GM12878 (cell line): ENCODE data around the gene FAM47E. TPM values are rescaled to one million over a fixed set of nuclear protein-coding genes. Genes with fewer than 3 reads are reported as not detected.

ENCODE experiments used
- ATAC-seq: fragments of 200-7000 bp; cut with Tn5 transposase; 3 replicates; pipeline ENCODE4 v1.9.1; 2020; ENCODE audit warnings: mild to moderate bottlenecking, moderate library complexity
- BruUV-seq: library from RNA; stranded (reverse); fragments of 400-500 nt; replicated peaks from 2 replicates; lab custom pipeline; 2021; lab: Mats Ljungman, UMichigan
- CTCF ChIA-PET: fragments of 300-600 bp; sonication (Branson Sonifier 250); formaldehyde crosslinking; extraction: SDS; loops from one replicate; lab custom pipeline; 2021; ENCODE audit warnings: inconsistent platforms; lab: Yijun Ruan, JAX
- POLR2A ChIA-PET: fragments of 350-600 bp; formaldehyde crosslinking; extraction: SDS; loops from one replicate; lab custom pipeline; 2021; ENCODE audit warnings: inconsistent platforms; lab: Charles Lee
- RAD21 ChIA-PET: fragments of 300-600 bp; sonication (Branson Sonifier 250); formaldehyde crosslinking; loops from one replicate; lab custom pipeline; 2023; ENCODE audit warnings: antibody characterized with exemption; ENCODE audit not compliant: unreplicated experiment; lab: Charles Lee
- SMC1A ChIA-PET: fragments of 300-600 bp; sonication (Branson Sonifier 250); formaldehyde crosslinking; loops from one replicate; lab custom pipeline; 2023; ENCODE audit not compliant: unreplicated experiment, uncharacterized antibody; lab: Charles Lee
- DNase-seq: peaks from one replicate; pipeline ENCODE4 v3.0.0-alpha.2; 2011; ENCODE audit warnings: low read depth, low spot score
- FAIRE-seq: peaks from 3 replicates; lab custom pipeline; 2011; peaks lifted over from hg19 to GRCh38; lab: Jason Lieb, UNC
- H2AFZ ChIP-seq: 2 replicates; pipeline ENCODE4 v1.6.0; 2011; ENCODE audit warnings: low read depth, low read length, control low read depth; ENCODE audit not compliant: control insufficient read depth
- H3K27ac ChIP-seq: 2 replicates; pipeline ENCODE4 v1.5.1; 2011; ENCODE audit warnings: control low read depth; ENCODE audit not compliant: control insufficient read depth, insufficient read depth
- H3K27me3 ChIP-seq, 2 experiments: replicated peaks in 1 of 2; 2 replicates each; pipeline versions ENCODE4 v1.6.0 to v1.6.1; 2011; ENCODE audit warnings: low read length in 1 of 2; ENCODE audit not compliant: control insufficient read depth in 2 of 2, insufficient read depth in 2 of 2
- H3K36me3 ChIP-seq, 2 experiments: 2 replicates each; pipeline ENCODE4 v1.5.1; 2011; ENCODE audit warnings: low read length in 1 of 2; ENCODE audit not compliant: control insufficient read depth in 2 of 2, insufficient read depth in 2 of 2
- H3K4me1 ChIP-seq: 2 replicates; pipeline ENCODE4 v1.6.1; 2011; ENCODE audit warnings: mild to moderate bottlenecking, low read length, moderate library complexity, mixed read lengths; ENCODE audit not compliant: control insufficient read depth, insufficient read depth
- H3K4me2 ChIP-seq: 2 replicates; pipeline ENCODE4 v1.6.0; 2011; ENCODE audit warnings: control low read depth; ENCODE audit not compliant: control insufficient read depth, insufficient read depth
- H3K4me3 ChIP-seq: fragments of 200-600 bp; sonication (generic); 2 replicates; pipeline ENCODE4 v1.5.1; 2016
- H3K79me2 ChIP-seq: 2 replicates; pipeline ENCODE4 v1.6.0; 2011; ENCODE audit warnings: low read length; ENCODE audit not compliant: control insufficient read depth, insufficient read depth
- H3K9ac ChIP-seq: 2 replicates; pipeline ENCODE4 v1.8.0; 2011; ENCODE audit warnings: low read length, control low read depth, mixed read lengths; ENCODE audit not compliant: control insufficient read depth, insufficient read depth
- H3K9me3 ChIP-seq: replicated peaks from 3 replicates; pipeline ENCODE4 v1.5.1; 2011; ENCODE audit warnings: mild to moderate bottlenecking, low read length; ENCODE audit not compliant: control insufficient read depth, insufficient read depth
- H4K20me1 ChIP-seq: 2 replicates; pipeline ENCODE4 v1.6.0; 2011; ENCODE audit not compliant: control insufficient read depth, insufficient read depth
- ATF7 ChIP-seq: fragments of 450-650 bp; IDR thresholded peaks from 2 replicates; pipeline ENCODE4 v1.6.1; 2016; ENCODE audit warnings: low read depth, mild to moderate bottlenecking
- BMI1 ChIP-seq: fragments of 450-650 bp; IDR thresholded peaks from 2 replicates; pipeline ENCODE4 v1.6.1; 2016; ENCODE audit warnings: mild to moderate bottlenecking, moderate library complexity, borderline replicate concordance
- EGR1 ChIP-seq, 2 experiments: IDR thresholded peaks; 1 replicate in 1 of 2; 2 replicates in 1 of 2; pipeline ENCODE4 v1.6.1; 2011 to 2012; ENCODE audit warnings: low read depth in 2 of 2, low read length in 2 of 2, borderline replicate concordance in 1 of 2, mild to moderate bottlenecking in 1 of 2, moderate library complexity in 1 of 2
- FOS ChIP-seq: IDR thresholded peaks from 3 replicates; pipeline ENCODE4 v1.6.1; 2011; ENCODE audit warnings: borderline replicate concordance; ENCODE audit not compliant: insufficient read length; ENCODE audit errors: extremely low read depth
- FOXM1 ChIP-seq: IDR thresholded peaks from 2 replicates; pipeline ENCODE4 v1.6.1; 2012; ENCODE audit warnings: low read depth, mild to moderate bottlenecking, inconsistent platforms, low read length, moderate library complexity
- HDAC6 ChIP-seq: fragments of 200-600 bp; sonication (generic); IDR thresholded peaks from one replicate; pipeline ENCODE4 v1.8.0; 2017; ENCODE audit warnings: antibody characterized with exemption; ENCODE audit not compliant: unreplicated experiment
- HDGF ChIP-seq: fragments of 450-650 bp; IDR thresholded peaks from 2 replicates; pipeline ENCODE4 v1.6.1; 2016; ENCODE audit warnings: antibody characterized with exemption
- MTA3 ChIP-seq: IDR thresholded peaks from 2 replicates; pipeline ENCODE4 v1.6.1; 2012; ENCODE audit warnings: low read length, inconsistent platforms, borderline replicate concordance
- RFX5 ChIP-seq: IDR thresholded peaks from 2 replicates; pipeline ENCODE4 v1.6.1; 2011; ENCODE audit warnings: low read depth, low read length, improper control_type of control experiment
- SREBF1 ChIP-seq: IDR thresholded peaks from 2 replicates; pipeline ENCODE4 v1.6.1; 2012; ENCODE audit warnings: mild to moderate bottlenecking, low read length
- WGBS: methylation state at CpG from one replicate; pipeline ENCODE4 v1.1.6; 2016; ENCODE audit warnings: low lambda C conversion rate; ENCODE audit not compliant: insufficient replicate concordance, insufficient coverage; ENCODE audit errors: missing lambda C conversion rate; 5-methylcytosine and 5-hydroxymethylcytosine counted together
- in situ Hi-C: fragments of 300-500 bp; cut with MboI; formaldehyde crosslinking; loops from 9 replicates; pipeline ENCODE4 v1.14.3; 2018; ENCODE audit warnings: mixed read lengths
- intact Hi-C: fragments of 100-400 bp; cut with micrococcal nuclease; formaldehyde crosslinking; loops from one replicate; pipeline ENCODE4 v1.14.2; 2022; ENCODE audit not compliant: unreplicated experiment
- polyA plus RNA-seq, 11 experiments: library from polyadenylated mRNA; depleted of rRNA in 4 of 11; unstranded in 6 of 11; stranded (reverse) in 5 of 11; fragments of >200 nt; fragmentation: Nextera tagmentation in 4 of 11; fragmentation: Illumina TruSeq in 1 of 11; extraction: Ambion mirVana in 4 of 11; extraction: Trizol in 1 of 11; gene quantifications; 1 replicate in 1 of 11; 2 replicates in 10 of 11; pipeline versions ENCODE4 v1.2.1 to v1.2.3, GENCODE V29; 2011 to 2016; ENCODE audit warnings: inconsistent platforms in 2 of 11, missing spikeins in 2 of 11, low read depth in 1 of 11
- total RNA-seq, 4 experiments: library from RNA; depleted of rRNA in 3 of 4; stranded (reverse); fragments of >200 nt in 3 of 4; fragmentation: Illumina TruSeq in 1 of 4; extraction: Trizol in 1 of 4; gene quantifications; 2 replicates each; pipeline versions ENCODE4 v1.2.1 to v1.2.3, GENCODE V29; 2013 to 2021
- TF ChIP-seq, protein P1 (sequence below): fragments of 150-350 bp; IDR thresholded peaks from 2 replicates; pipeline ENCODE4 v1.6.1; 2016; ENCODE audit warnings: low read depth, low read length
- TF ChIP-seq, protein P2 (sequence below): IDR thresholded peaks from 2 replicates; pipeline ENCODE4 v1.6.1; 2012; ENCODE audit warnings: low read length, inconsistent platforms
- TF ChIP-seq, protein P3 (sequence below): fragments of 150-350 bp; IDR thresholded peaks from 2 replicates; pipeline ENCODE4 v1.6.1; 2014; ENCODE audit warnings: mild to moderate bottlenecking, low read depth, low read length
- TF ChIP-seq, protein P4 (sequence below): IDR thresholded peaks from 2 replicates; pipeline ENCODE4 v1.6.1; 2012; ENCODE audit warnings: low read depth, low read length, improper control_type of control experiment
- TF ChIP-seq, protein P5 (sequence below): fragments of 450-650 bp; IDR thresholded peaks from 2 replicates; pipeline ENCODE4 v1.6.1; 2017; ENCODE audit warnings: mild to moderate bottlenecking

The FAM47E gene
- total and polyA plus RNA-seq, 10 of the 15 experiments (the other 5 are each of a cell fraction or from before 2014, with no cell fraction given) = 0.03 TPM; not detected in 9

DNA sequence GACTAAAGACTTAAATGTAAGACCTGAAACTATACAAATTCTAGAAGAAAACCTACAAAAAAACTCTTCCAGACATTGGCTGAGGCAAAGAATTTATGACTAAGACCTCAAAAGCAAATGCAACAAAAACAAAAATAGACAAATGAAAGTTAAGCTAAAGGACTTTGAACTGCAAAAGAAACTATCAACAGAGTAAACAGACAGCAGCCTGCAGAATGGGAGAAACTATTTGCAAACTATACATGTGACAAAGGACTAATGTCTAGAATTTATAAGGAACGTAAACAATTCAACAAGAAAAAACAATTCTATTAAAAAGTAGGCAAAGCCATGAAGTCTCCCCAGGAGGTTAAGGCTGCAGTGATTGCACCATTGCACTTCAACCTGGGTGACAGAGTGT is 9.1 kb downstream of the FAM47E start (continued):
- no peak for TF ChIP-seq SREBF1
- TF ChIP-seq, protein P1, sequence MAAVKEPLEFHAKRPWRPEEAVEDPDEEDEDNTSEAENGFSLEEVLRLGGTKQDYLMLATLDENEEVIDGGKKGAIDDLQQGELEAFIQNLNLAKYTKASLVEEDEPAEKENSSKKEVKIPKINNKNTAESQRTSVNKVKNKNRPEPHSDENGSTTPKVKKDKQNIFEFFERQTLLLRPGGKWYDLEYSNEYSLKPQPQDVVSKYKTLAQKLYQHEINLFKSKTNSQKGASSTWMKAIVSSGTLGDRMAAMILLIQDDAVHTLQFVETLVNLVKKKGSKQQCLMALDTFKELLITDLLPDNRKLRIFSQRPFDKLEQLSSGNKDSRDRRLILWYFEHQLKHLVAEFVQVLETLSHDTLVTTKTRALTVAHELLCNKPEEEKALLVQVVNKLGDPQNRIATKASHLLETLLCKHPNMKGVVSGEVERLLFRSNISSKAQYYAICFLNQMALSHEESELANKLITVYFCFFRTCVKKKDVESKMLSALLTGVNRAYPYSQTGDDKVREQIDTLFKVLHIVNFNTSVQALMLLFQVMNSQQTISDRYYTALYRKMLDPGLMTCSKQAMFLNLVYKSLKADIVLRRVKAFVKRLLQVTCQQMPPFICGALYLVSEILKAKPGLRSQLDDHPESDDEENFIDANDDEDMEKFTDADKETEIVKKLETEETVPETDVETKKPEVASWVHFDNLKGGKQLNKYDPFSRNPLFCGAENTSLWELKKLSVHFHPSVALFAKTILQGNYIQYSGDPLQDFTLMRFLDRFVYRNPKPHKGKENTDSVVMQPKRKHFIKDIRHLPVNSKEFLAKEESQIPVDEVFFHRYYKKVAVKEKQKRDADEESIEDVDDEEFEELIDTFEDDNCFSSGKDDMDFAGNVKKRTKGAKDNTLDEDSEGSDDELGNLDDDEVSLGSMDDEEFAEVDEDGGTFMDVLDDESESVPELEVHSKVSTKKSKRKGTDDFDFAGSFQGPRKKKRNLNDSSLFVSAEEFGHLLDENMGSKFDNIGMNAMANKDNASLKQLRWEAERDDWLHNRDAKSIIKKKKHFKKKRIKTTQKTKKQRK = no peak
- no peak for TF ChIP-seq BMI1
- TF ChIP-seq, all 136 proteins: peak for 0

DNA sequence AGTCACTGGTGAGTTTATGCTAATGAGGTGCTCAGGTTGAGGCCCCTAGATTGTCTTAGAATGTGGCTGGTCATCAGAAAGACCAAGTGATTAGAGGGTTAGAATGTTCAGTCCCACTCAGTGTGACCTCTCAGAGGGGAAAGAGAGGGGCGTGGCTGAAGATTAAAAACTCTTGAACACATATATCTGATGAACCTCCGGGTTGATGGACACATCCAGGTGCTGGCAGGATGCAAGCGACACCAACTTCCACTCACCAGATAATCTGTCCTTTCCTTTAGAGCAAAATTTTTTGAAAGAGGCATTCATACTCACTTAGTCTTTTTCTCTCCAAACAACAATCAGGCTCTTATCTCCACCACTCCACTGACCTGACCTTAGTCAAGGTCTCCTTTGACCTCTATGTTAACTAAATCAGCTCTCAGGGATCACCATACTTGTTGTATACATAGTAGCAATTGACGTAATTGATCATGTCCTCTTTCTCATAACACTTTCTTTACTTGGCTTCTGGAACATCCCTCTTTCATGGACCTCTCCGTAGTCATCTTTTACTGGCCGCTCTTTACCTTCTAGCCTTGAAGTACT is 14.2 kb downstream of the FAM47E start:
- ChIA-PET RAD21 (no interaction called here), POLR2A (no interaction called here), SMC1A (interaction anchor here (2.6 kb wide), 1 partner anchor 13 kb away, joined by 9 read pairs; no protein-coding TSS in a partner anchor), CTCF (no interaction called here)
- no peak for ATAC-seq
- intact Hi-C loops (no loop called here), in situ Hi-C loops (no loop called here)
- H4K20me1 ChIP-seq = no peaks in the 10 kb centered on the region
- H3K9me3 ChIP-seq = no peaks in the 10 kb centered on the region
- no peaks in the 10 kb centered on the region for H3K4me1 ChIP-seq
- no peak overlapping the region for H3K4me2 ChIP-seq
- no peaks in the 10 kb centered on the region for H3K36me3 ChIP-seq
- no TSS peak for BruUV-seq
- H3K4me3 ChIP-seq = no peak overlapping the region
- DNase-seq = no peak
- FAIRE-seq = no peak
- no peak overlapping the region for H3K9ac ChIP-seq
- no peaks in the 10 kb centered on the region for H3K79me2 ChIP-seq
- 45% methylated on average over 6 of the region's 6 CpGs for WGBS
- no peak overlapping the region for H3K27ac ChIP-seq
- H3K27me3 ChIP-seq = peaks cover 0 to 1% of the 10 kb centered on the region in 2 experiments; a peak in 1 of 4 replicates
- no peak overlapping the region for H2AFZ ChIP-seq
- TF ChIP-seq RFX5 (no peak), FOS (no peak), MTA3 (no peak), ATF7 (no peak), HDAC6 (no peak), EGR1 (IDR thresholded peaks at IDR 0.05; ENCODE audit: borderline replicate concordance in 1 of 2, low read depth in 2 of 2, low read length in 2 of 2) (no peak), FOXM1 (no peak), HDGF (no peak)
- TF ChIP-seq, protein P2, sequence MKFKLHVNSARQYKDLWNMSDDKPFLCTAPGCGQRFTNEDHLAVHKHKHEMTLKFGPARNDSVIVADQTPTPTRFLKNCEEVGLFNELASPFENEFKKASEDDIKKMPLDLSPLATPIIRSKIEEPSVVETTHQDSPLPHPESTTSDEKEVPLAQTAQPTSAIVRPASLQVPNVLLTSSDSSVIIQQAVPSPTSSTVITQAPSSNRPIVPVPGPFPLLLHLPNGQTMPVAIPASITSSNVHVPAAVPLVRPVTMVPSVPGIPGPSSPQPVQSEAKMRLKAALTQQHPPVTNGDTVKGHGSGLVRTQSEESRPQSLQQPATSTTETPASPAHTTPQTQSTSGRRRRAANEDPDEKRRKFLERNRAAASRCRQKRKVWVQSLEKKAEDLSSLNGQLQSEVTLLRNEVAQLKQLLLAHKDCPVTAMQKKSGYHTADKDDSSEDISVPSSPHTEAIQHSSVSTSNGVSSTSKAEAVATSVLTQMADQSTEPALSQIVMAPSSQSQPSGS = no peak
- TF ChIP-seq, protein P3, sequence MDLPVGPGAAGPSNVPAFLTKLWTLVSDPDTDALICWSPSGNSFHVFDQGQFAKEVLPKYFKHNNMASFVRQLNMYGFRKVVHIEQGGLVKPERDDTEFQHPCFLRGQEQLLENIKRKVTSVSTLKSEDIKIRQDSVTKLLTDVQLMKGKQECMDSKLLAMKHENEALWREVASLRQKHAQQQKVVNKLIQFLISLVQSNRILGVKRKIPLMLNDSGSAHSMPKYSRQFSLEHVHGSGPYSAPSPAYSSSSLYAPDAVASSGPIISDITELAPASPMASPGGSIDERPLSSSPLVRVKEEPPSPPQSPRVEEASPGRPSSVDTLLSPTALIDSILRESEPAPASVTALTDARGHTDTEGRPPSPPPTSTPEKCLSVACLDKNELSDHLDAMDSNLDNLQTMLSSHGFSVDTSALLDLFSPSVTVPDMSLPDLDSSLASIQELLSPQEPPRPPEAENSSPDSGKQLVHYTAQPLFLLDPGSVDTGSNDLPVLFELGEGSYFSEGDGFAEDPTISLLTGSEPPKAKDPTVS = no peak
- TF ChIP-seq, protein P4, sequence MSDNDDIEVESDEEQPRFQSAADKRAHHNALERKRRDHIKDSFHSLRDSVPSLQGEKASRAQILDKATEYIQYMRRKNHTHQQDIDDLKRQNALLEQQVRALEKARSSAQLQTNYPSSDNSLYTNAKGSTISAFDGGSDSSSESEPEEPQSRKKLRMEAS = no peak
- TF ChIP-seq, protein P5, sequence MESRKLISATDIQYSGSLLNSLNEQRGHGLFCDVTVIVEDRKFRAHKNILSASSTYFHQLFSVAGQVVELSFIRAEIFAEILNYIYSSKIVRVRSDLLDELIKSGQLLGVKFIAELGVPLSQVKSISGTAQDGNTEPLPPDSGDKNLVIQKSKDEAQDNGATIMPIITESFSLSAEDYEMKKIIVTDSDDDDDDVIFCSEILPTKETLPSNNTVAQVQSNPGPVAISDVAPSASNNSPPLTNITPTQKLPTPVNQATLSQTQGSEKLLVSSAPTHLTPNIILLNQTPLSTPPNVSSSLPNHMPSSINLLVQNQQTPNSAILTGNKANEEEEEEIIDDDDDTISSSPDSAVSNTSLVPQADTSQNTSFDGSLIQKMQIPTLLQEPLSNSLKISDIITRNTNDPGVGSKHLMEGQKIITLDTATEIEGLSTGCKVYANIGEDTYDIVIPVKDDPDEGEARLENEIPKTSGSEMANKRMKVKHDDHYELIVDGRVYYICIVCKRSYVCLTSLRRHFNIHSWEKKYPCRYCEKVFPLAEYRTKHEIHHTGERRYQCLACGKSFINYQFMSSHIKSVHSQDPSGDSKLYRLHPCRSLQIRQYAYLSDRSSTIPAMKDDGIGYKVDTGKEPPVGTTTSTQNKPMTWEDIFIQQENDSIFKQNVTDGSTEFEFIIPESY = no peak
